Colonic mucosa (tissue), 4 donors: Measurements from ENCODE around the gene CDH2. TPM values are rescaled to one million over a fixed set of nuclear protein-coding genes. Genes with fewer than 3 reads are reported as not detected.

Experiments used
- DNase-seq: peaks from one replicate; pipeline ENCODE4 v3.0.0-alpha.2; 2020
- H3K27ac ChIP-seq: fragments of 200-600 bp; one replicate; pipeline ENCODE4 v1.8.0; 2021
- H3K27me3 ChIP-seq: fragments of 200-600 bp; one replicate; pipeline ENCODE4 v1.8.0; 2021
- H3K36me3 ChIP-seq: fragments of 200-600 bp; one replicate; pipeline ENCODE4 v1.8.0; 2021
- H3K4me1 ChIP-seq: fragments of 200-600 bp; one replicate; pipeline ENCODE4 v1.8.0; 2021; ENCODE audit warnings: mild to moderate bottlenecking
- H3K4me3 ChIP-seq: fragments of 200-600 bp; one replicate; pipeline ENCODE4 v1.8.0; 2021
- H3K9ac ChIP-seq, 2 donors: one replicate each; pipeline ENCODE4 v1.7.0; 2013; ENCODE audit warnings: control low read depth in 2 of 2, low read depth in 2 of 2, low read length in 2 of 2
- H3K9me3 ChIP-seq: fragments of 200-600 bp; one replicate; pipeline ENCODE4 v1.8.0; 2021
- intact Hi-C: fragments of 100-400 bp; cut with DNase I; formaldehyde crosslinking; loops from one replicate; pipeline ENCODE4 v1.14.1; 2022
- total RNA-seq, 2 donors: library from RNA; stranded (reverse); fragmentation: NEBNext Ultra II Directional in 1 of 2; extraction: Animal tissue kit (Norgen Biotek cat#: 25700) in 1 of 2; gene quantifications; one replicate each; pipeline ENCODE4 v1.2.1, GENCODE V29; 2021
- TF ChIP-seq, protein P1 (sequence below): fragments of 200-600 bp; IDR thresholded peaks from one replicate; pipeline ENCODE4 v1.8.0; 2022; ENCODE audit warnings: antibody characterized with exemption, mild to moderate bottlenecking
- donor health status: healthy.
- donor health status: DM: no; HTN: no; CAD: no.
- donor health status: DM: no; HTN: no; CAD: no.

The CDH2 gene
- total RNA-seq, 2 donors from 2014 or later: 0.84 to 1.4 TPM

DNA sequence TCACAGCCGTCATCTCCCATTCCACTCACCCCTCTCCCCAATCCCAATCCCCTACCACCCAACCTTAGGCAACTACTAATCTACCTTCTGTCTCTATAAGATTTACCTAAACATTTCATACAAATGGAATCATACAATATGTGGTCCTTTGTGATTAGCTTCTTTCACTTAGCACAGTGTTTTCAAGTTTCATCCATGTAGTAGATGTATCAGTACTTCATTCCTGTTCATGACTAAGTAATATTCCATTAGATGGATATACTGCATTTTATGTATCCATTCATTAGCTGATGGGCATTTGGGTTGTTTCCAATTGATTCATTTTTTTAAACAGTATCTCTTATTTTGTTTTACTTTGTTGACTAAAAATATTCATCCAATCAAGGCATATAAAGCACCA, 109.6 kb downstream of the CDH2 start:
- Histone ChIP-seq H3K9ac (no peak overlapping the region), H3K27me3 (no peaks in the 10 kb centered on the region), H3K9me3 (no peaks in the 10 kb centered on the region), H3K27ac (no peak overlapping the region), H3K4me3 (no peak overlapping the region), H3K4me1 (no peaks in the 10 kb centered on the region), H3K36me3 (no peaks in the 10 kb centered on the region)
- intact Hi-C loops: no loop called here
- TF ChIP-seq, protein P1, sequence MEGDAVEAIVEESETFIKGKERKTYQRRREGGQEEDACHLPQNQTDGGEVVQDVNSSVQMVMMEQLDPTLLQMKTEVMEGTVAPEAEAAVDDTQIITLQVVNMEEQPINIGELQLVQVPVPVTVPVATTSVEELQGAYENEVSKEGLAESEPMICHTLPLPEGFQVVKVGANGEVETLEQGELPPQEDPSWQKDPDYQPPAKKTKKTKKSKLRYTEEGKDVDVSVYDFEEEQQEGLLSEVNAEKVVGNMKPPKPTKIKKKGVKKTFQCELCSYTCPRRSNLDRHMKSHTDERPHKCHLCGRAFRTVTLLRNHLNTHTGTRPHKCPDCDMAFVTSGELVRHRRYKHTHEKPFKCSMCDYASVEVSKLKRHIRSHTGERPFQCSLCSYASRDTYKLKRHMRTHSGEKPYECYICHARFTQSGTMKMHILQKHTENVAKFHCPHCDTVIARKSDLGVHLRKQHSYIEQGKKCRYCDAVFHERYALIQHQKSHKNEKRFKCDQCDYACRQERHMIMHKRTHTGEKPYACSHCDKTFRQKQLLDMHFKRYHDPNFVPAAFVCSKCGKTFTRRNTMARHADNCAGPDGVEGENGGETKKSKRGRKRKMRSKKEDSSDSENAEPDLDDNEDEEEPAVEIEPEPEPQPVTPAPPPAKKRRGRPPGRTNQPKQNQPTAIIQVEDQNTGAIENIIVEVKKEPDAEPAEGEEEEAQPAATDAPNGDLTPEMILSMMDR: no peak
- no peak for DNase-seq

DNA sequence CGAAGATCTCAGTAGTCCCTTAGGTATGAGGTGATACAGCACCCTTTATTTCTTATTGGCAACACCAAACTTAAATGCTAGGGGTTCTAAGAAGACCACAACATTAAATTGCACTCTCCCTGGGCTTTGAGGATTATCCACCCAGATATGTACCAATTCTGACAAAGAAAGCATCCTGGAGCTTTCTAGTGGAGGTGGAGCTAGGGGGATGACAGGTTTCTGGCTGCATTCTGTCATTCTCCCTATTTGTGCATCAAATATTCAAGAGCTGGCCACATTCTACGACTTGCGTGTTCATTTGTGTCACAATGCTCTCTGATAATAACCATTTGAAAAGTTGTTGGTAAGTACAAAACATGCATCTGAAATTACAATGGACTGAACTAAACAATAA, 111.1 kb downstream of the CDH2 start:
- Histone ChIP-seq H3K9ac (no peak overlapping the region), H3K27ac (no peak overlapping the region), H3K9me3 (no peaks in the 10 kb centered on the region), H3K36me3 (no peaks in the 10 kb centered on the region), H3K4me1 (no peaks in the 10 kb centered on the region), H3K4me3 (no peak overlapping the region), H3K27me3 (no peaks in the 10 kb centered on the region)
- TF ChIP-seq, protein P1: no peak
- intact Hi-C loops: no loop called here
- DNase-seq: no peak

DNA sequence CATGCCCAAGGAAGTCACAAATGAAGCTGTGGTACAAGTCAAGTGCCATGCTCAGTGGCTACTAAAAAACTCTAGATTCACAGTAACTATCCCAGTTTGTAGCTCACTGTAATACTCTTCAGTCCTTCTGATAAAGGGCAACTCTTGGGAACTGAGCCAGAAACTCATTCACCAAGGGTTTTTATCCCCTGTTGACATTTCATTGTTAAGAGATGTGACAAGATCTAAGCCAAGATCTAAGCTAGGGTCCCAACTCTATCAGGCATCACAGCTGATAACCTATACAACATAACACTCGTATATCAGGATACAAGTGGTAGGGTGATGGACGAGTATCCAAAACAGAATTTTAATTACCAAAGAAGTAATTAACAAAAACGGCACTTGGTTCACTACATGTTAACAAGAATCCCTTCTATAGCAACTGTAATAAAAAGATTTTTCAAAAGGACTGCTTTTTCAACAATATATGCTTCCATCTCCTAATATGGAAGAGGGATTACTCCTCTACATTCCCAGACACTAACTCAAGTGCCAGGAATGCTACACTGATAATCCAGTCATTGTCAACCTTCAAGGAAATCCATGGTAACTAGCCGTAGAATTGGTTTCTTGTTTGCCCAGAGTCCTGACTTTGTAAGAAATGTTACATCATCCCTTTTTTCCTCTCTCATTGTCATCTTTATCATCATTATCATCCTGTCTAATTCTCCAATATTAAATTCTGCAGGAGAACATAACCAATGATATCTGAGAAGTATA, 111.7 kb downstream of the CDH2 start:
- no peak overlapping the region for H3K27ac ChIP-seq
- intact Hi-C loops: no loop called here
- TF ChIP-seq, protein P1: no peak
- H3K9ac ChIP-seq: no peak overlapping the region
- no peaks in the 10 kb centered on the region for H3K36me3 ChIP-seq
- H3K4me3 ChIP-seq: no peak overlapping the region
- H3K9me3 ChIP-seq: no peaks in the 10 kb centered on the region
- H3K4me1 ChIP-seq: no peaks in the 10 kb centered on the region
- H3K27me3 ChIP-seq: no peaks in the 10 kb centered on the region
- DNase-seq: no peak

DNA sequence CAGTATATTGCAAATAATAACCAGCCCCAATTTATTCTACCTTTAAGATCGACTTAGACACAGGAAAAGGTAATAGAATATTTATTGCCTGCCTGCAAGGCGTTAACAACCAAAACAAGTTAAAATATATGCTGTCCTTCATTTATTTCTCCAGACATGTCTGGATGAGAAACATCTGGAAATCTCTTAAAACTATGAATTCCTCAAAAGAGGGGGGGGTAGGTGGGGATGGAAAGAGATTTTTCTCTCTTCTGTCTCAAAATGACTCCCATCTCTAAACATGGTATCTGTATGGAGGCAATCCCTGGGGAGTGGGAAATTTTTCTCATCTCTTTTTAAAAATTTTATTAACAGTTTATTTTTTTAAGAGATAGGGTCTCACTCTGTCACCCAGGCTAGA, 113.0 kb downstream of the CDH2 start:
- Histone ChIP-seq H3K4me3 (no peak overlapping the region), H3K9ac (no peak overlapping the region), H3K27me3 (no peaks in the 10 kb centered on the region), H3K4me1 (no peaks in the 10 kb centered on the region), H3K27ac (no peak overlapping the region), H3K36me3 (no peaks in the 10 kb centered on the region), H3K9me3 (no peaks in the 10 kb centered on the region)
- intact Hi-C loops: no loop called here
- DNase-seq: no peak
- TF ChIP-seq, protein P1: no peak

DNA sequence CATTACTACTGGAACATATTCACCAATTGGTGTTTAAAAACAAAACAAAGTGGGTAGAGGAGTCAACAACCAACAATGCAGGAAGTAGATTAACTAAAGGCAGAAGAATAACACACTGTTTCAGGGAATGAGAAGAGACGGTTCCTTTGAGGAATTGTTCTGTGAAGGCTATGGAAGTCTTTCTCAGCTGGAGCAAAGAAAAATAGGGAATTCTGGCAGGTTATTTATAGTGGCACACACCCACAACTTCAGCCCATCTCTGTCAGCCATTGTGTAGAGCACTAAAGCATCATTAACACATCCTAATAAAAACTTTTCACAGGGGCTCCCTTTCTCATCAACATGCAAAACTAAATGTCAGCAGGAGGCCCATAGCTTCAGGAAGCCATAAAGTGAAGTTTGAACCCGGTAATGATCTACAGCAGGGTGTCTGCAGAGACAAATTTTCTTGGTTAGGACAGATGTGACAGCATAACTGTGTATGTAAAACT, 113.6 kb downstream of the CDH2 start:
- no peaks in the 10 kb centered on the region for H3K4me1 ChIP-seq
- intact Hi-C loops: no loop called here
- H3K9ac ChIP-seq: no peak overlapping the region
- no peak overlapping the region for H3K4me3 ChIP-seq
- no peaks in the 10 kb centered on the region for H3K27me3 ChIP-seq
- no peak overlapping the region for H3K27ac ChIP-seq
- no peaks in the 10 kb centered on the region for H3K36me3 ChIP-seq
- TF ChIP-seq, protein P1: no peak
- no peaks in the 10 kb centered on the region for H3K9me3 ChIP-seq
- DNase-seq: no peak
